ENCODE results near the gene WWOX. TPM values are rescaled to one million over a fixed set of nuclear protein-coding genes. Genes with fewer than 3 reads are reported as not detected.

WWOX gene
- polyA plus RNA-seq, 1 donor (not counting 4 experiments of a cell fraction or from before 2014, with no cell fraction given) = 5.1 TPM

- H2AFZ ChIP-seq (ENCODE audit: control insufficient read depth, low read length) = no peak overlapping the region
- H3K4me1 ChIP-seq (ENCODE audit: control insufficient read depth, extremely low read depth, insufficient read depth, low read length) = peaks cover 6% of the 10 kb centered on the region
- no peak overlapping the region for H3K4me3 ChIP-seq (ENCODE audit: control insufficient read depth in 2 of 3, extremely low read depth in 1 of 3, insufficient read depth in 2 of 3, low read depth in 1 of 3, low read length in 3 of 3)
- H4K20me1 ChIP-seq (ENCODE audit: control insufficient read depth, extremely low read depth, insufficient read depth, low read length) = no peaks in the 10 kb centered on the region
- no peak for TF ChIP-seq EZH2 (IDR thresholded peaks at IDR 0.05; ENCODE audit: low read length)
- no peak for TF ChIP-seq CTCF (optimal IDR thresholded peaks at IDR 0.05 in 1 of 3, IDR thresholded peaks at IDR 0.05 in 1 of 3, conservative IDR thresholded peaks at IDR 0.05 in 1 of 3; ENCODE audit: extremely low read depth in 1 of 3, insufficient read depth in 2 of 3, low read length in 3 of 3)
- no peaks in the 10 kb centered on the region for H3K79me2 ChIP-seq (ENCODE audit: control insufficient read depth, insufficient read depth, low read length)
- DNase-seq (ENCODE audit: low read depth, low spot score) = no peak
- no peak for FAIRE-seq
- H3K9me3 ChIP-seq (ENCODE audit: control insufficient read depth, low read depth, low read length) = no peaks in the 10 kb centered on the region
- H3K27me3 ChIP-seq (ENCODE audit: control insufficient read depth, extremely low read depth, insufficient read depth, low read length) = no peaks in the 10 kb centered on the region
- H3K9me1 ChIP-seq (ENCODE audit: control insufficient read depth, extremely low read depth, insufficient read depth, low read length) = no peaks in the 10 kb centered on the region
- dilution Hi-C loops (cut with MboI; ENCODE audit: extremely low pct_ligation_motif_present, low sequenced_read_pairs) = no loop called here
- no peaks in the 10 kb centered on the region for H3K36me3 ChIP-seq (ENCODE audit: control insufficient read depth in 2 of 2, extremely low read depth in 1 of 2, insufficient read depth in 2 of 2, low read length in 2 of 2)
- H3K27ac ChIP-seq (ENCODE audit: control insufficient read depth, insufficient read depth, low read length) = no peak overlapping the region
- no peak overlapping the region for H3K9ac ChIP-seq (ENCODE audit: control insufficient read depth, extremely low read depth, insufficient read depth, low read length)
- H3K4me2 ChIP-seq (ENCODE audit: control insufficient read depth, extremely low read depth, insufficient read depth, low read depth, low read length) = no peak overlapping the region
Observed at GRCh38 chr16:78309763-78310162, 210.3 kb downstream of the WWOX start.

- no peak for TF ChIP-seq CTCF (optimal IDR thresholded peaks at IDR 0.05 in 1 of 3, IDR thresholded peaks at IDR 0.05 in 1 of 3, conservative IDR thresholded peaks at IDR 0.05 in 1 of 3; ENCODE audit: extremely low read depth in 1 of 3, insufficient read depth in 2 of 3, low read length in 3 of 3)
- TF ChIP-seq EZH2 (IDR thresholded peaks at IDR 0.05; ENCODE audit: low read length) = no peak
- H4K20me1 ChIP-seq (ENCODE audit: control insufficient read depth, extremely low read depth, insufficient read depth, low read length) = no peaks in the 10 kb centered on the region
- DNase-seq (ENCODE audit: low read depth, low spot score) (no peak), FAIRE-seq (no peak)
- H3K9ac ChIP-seq (ENCODE audit: control insufficient read depth, extremely low read depth, insufficient read depth, low read length) = no peak overlapping the region
- H3K79me2 ChIP-seq (ENCODE audit: control insufficient read depth, insufficient read depth, low read length) = no peaks in the 10 kb centered on the region
- H3K4me1 ChIP-seq (ENCODE audit: control insufficient read depth, extremely low read depth, insufficient read depth, low read length) = peaks cover 6% of the 10 kb centered on the region
- no peaks in the 10 kb centered on the region for H3K27me3 ChIP-seq (ENCODE audit: control insufficient read depth, extremely low read depth, insufficient read depth, low read length)
- H3K36me3 ChIP-seq (ENCODE audit: control insufficient read depth in 2 of 2, extremely low read depth in 1 of 2, insufficient read depth in 2 of 2, low read length in 2 of 2) = no peaks in the 10 kb centered on the region
- H3K4me3 ChIP-seq (ENCODE audit: control insufficient read depth in 2 of 3, extremely low read depth in 1 of 3, insufficient read depth in 2 of 3, low read depth in 1 of 3, low read length in 3 of 3) = no peak overlapping the region
- no peaks in the 10 kb centered on the region for H3K9me1 ChIP-seq (ENCODE audit: control insufficient read depth, extremely low read depth, insufficient read depth, low read length)
- no peak overlapping the region for H2AFZ ChIP-seq (ENCODE audit: control insufficient read depth, low read length)
- dilution Hi-C loops (cut with MboI; ENCODE audit: extremely low pct_ligation_motif_present, low sequenced_read_pairs) = no loop called here
- no peak overlapping the region for H3K4me2 ChIP-seq (ENCODE audit: control insufficient read depth, extremely low read depth, insufficient read depth, low read depth, low read length)
- no peak overlapping the region for H3K27ac ChIP-seq (ENCODE audit: control insufficient read depth, insufficient read depth, low read length)
- no peaks in the 10 kb centered on the region for H3K9me3 ChIP-seq (ENCODE audit: control insufficient read depth, low read depth, low read length)
Observed at GRCh38 chr16:78310196-78310595, 210.7 kb downstream of the WWOX start.

Data from keratinocyte (primary cell).